ENCODE data around the gene C11orf54. TPM values are rescaled to one million over a fixed set of nuclear protein-coding genes. Genes with fewer than 3 reads are reported as not detected.

The C11orf54 gene
- total RNA-seq, 1 donor from 2014 or later, result 23.5 TPM

DNA sequence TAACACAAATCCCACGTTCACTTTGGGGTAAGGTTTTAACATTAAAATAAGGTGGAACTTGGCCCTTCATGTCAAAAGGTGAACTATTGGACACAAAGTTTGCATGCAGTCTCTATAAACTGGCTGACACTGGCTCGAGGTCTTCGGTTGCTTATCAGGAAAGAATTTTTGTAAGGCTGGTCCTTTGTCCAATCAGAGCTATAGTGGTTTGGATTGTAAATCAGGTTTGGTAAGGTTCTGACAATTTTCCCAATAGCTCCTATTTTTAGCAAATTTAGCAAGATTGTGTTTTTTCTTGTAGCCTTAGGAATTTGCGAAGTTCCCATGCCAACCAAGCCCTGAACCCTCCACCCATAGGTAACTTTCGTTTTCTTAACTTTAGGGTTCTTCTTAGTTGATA is 25.0 kb downstream of the C11orf54 start:
- DNase-seq (ENCODE audit: extremely low spot score, unreplicated experiment), result no peak
- Mint-ChIP-seq H3K27ac (ENCODE audit: unreplicated experiment) (no peak overlapping the region), H3K4me3 (ENCODE audit: unreplicated experiment) (no peak overlapping the region), H3K9me3 (ENCODE audit: unreplicated experiment) (no peaks in the 10 kb centered on the region), H3K36me3 (ENCODE audit: unreplicated experiment) (peaks cover 10% of the 10 kb centered on the region), H3K27me3 (ENCODE audit: unreplicated experiment) (no peaks in the 10 kb centered on the region), H3K4me1 (ENCODE audit: unreplicated experiment) (no peaks in the 10 kb centered on the region)
- TF ChIP-seq, protein P1, sequence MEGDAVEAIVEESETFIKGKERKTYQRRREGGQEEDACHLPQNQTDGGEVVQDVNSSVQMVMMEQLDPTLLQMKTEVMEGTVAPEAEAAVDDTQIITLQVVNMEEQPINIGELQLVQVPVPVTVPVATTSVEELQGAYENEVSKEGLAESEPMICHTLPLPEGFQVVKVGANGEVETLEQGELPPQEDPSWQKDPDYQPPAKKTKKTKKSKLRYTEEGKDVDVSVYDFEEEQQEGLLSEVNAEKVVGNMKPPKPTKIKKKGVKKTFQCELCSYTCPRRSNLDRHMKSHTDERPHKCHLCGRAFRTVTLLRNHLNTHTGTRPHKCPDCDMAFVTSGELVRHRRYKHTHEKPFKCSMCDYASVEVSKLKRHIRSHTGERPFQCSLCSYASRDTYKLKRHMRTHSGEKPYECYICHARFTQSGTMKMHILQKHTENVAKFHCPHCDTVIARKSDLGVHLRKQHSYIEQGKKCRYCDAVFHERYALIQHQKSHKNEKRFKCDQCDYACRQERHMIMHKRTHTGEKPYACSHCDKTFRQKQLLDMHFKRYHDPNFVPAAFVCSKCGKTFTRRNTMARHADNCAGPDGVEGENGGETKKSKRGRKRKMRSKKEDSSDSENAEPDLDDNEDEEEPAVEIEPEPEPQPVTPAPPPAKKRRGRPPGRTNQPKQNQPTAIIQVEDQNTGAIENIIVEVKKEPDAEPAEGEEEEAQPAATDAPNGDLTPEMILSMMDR (IDR thresholded peaks at IDR 0.05), result no peak

DNA sequence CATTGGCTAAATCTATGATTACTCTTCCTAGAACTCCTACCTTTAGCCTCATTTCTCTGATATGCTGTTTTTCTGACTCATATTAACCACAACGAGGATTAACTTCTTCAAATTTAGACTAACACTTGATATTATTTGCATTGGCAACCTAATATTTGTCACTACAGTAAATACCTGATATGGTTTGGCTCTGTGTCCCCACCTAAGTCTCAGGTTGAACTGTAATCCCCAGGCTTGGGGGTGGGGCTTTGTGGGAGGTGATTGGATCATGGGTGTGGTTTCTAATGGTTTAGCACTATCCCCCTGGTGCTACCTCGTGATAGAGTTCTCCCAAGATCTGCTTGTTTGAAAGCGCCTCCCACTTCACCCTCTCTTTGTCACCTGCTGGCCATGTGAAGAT is 25.5 kb downstream of the C11orf54 start:
- no peak overlapping the region for H3K4me3 Mint-ChIP-seq (ENCODE audit: unreplicated experiment)
- no peaks in the 10 kb centered on the region for H3K27me3 Mint-ChIP-seq (ENCODE audit: unreplicated experiment)
- TF ChIP-seq, protein P1 (IDR thresholded peaks at IDR 0.05), result no peak
- DNase-seq (ENCODE audit: extremely low spot score, unreplicated experiment), result no peak
- no peak overlapping the region for H3K27ac Mint-ChIP-seq (ENCODE audit: unreplicated experiment)
- no peaks in the 10 kb centered on the region for H3K9me3 Mint-ChIP-seq (ENCODE audit: unreplicated experiment)
- peaks cover 10% of the 10 kb centered on the region for H3K36me3 Mint-ChIP-seq (ENCODE audit: unreplicated experiment)
- H3K4me1 Mint-ChIP-seq (ENCODE audit: unreplicated experiment), result no peaks in the 10 kb centered on the region

DNA sequence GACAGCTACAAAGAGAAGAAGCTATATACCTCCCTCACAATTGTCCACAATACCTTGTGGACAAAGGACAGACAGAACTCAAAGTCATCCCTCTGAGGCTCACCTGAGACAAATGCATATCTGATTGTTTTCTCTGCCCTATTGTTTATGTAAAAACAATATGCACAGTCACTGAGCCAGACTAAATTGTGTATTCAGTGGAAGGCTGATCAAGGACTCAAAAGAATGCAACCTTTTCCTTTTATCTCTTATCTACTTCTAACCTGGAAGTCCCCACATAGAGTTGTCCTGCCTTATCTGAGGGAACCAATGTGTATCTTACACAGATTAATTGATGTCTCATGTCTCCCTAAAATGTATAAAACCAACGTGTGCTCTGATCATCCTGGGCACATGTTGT is 28.7 kb downstream of the C11orf54 start:
- H3K4me3 Mint-ChIP-seq (ENCODE audit: unreplicated experiment), result no peak overlapping the region
- no peak overlapping the region for H3K27ac Mint-ChIP-seq (ENCODE audit: unreplicated experiment)
- H3K27me3 Mint-ChIP-seq (ENCODE audit: unreplicated experiment), result no peaks in the 10 kb centered on the region
- no peaks in the 10 kb centered on the region for H3K4me1 Mint-ChIP-seq (ENCODE audit: unreplicated experiment)
- H3K36me3 Mint-ChIP-seq (ENCODE audit: unreplicated experiment), result no peaks in the 10 kb centered on the region
- DNase-seq (ENCODE audit: extremely low spot score, unreplicated experiment), result no peak
- TF ChIP-seq, protein P1 (IDR thresholded peaks at IDR 0.05), result no peak
- H3K9me3 Mint-ChIP-seq (ENCODE audit: unreplicated experiment), result no peaks in the 10 kb centered on the region

DNA sequence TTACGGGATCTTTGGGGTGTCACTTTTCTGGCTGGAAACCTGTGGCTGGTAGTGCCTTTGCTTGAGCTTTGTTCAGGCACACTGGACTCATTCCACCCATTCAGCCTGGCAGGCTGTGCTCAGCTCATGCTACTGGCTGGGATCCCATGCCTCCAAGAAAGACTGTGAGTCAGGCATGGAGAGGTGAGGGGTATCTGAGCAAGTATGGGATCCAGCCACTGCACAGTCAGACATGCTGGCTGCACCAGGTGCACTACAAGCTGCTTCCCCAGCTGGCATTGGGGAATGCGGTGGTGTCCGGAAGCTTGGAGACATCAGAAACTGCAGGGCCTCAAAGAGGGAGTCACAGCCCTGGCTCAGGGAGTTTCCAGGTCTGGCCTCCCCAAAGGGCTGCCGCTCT is 30.7 kb downstream of the C11orf54 start:
- no peaks in the 10 kb centered on the region for H3K4me1 Mint-ChIP-seq (ENCODE audit: unreplicated experiment)
- no peak overlapping the region for H3K27ac Mint-ChIP-seq (ENCODE audit: unreplicated experiment)
- no peak for DNase-seq (ENCODE audit: extremely low spot score, unreplicated experiment)
- TF ChIP-seq, protein P1 (IDR thresholded peaks at IDR 0.05), result no peak
- H3K36me3 Mint-ChIP-seq (ENCODE audit: unreplicated experiment), result no peaks in the 10 kb centered on the region
- H3K27me3 Mint-ChIP-seq (ENCODE audit: unreplicated experiment), result no peaks in the 10 kb centered on the region
- H3K9me3 Mint-ChIP-seq (ENCODE audit: unreplicated experiment), result no peaks in the 10 kb centered on the region
- no peak overlapping the region for H3K4me3 Mint-ChIP-seq (ENCODE audit: unreplicated experiment)

DNA sequence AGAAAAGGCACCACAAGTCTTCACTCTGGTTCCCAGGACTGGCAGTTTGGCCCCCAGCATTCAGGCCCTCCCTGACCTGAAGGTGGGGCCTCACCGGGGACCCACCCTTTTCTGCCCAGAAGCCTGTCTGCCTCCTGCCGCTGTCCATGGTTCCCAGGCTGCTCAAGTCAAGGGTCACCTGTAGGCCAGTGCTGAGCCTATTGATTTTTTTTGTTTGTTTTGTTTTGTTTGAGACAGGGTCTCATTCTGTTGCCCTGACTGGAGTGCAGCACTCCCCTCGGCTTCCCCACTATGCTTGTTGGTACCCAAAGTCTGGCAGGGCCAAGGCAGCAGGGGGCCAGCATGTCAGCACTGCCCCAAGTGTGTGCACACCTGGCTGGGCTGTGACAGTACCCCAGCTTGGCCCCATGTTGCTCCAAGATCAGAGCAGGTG is 31.6 kb downstream of the C11orf54 start:
- DNase-seq (ENCODE audit: extremely low spot score, unreplicated experiment), result no peak
- Mint-ChIP-seq H3K36me3 (ENCODE audit: unreplicated experiment) (no peaks in the 10 kb centered on the region), H3K4me1 (ENCODE audit: unreplicated experiment) (no peaks in the 10 kb centered on the region), H3K4me3 (ENCODE audit: unreplicated experiment) (no peak overlapping the region), H3K27ac (ENCODE audit: unreplicated experiment) (no peak overlapping the region), H3K27me3 (ENCODE audit: unreplicated experiment) (no peaks in the 10 kb centered on the region), H3K9me3 (ENCODE audit: unreplicated experiment) (no peaks in the 10 kb centered on the region)
- TF ChIP-seq, protein P1 (IDR thresholded peaks at IDR 0.05), result no peak
